ENCODE results near the gene TOX4. TPM values are rescaled to one million over a fixed set of nuclear protein-coding genes. Genes with fewer than 3 reads are reported as not detected.

TOX4 gene
- total RNA-seq, 2 donors from 2014 or later = 53.2 to 58.2 TPM

- intact Hi-C loops (cut with DNase I) = no loop called here
- TF ChIP-seq POLR2A (IDR thresholded peaks at IDR 0.05) = no peak
- TF ChIP-seq CTCF (IDR thresholded peaks at IDR 0.05) = no peak
- no peak for TF ChIP-seq POLR2AphosphoS5 (IDR thresholded peaks at IDR 0.05)
- H3K27ac ChIP-seq = peak overlapping the region; percentile 62 to 65
- no peak for DNase-seq (ENCODE audit: low spot score)
- no peaks in the 10 kb centered on the region for H3K27me3 ChIP-seq (replicated peaks; ENCODE audit: insufficient read depth)
- H3K9me3 ChIP-seq = no peaks in the 10 kb centered on the region
- 16% methylated on average over 12 of the region's 12 CpGs for WGBS
- peak overlapping the region; percentile 69 to 75 for H3K4me3 ChIP-seq
- no peaks in the 10 kb centered on the region for H3K36me3 ChIP-seq
- H3K4me1 ChIP-seq (replicated peaks) = no peaks in the 10 kb centered on the region
Measured at GRCh38 chr14:21525571-21525961, 48.6 kb downstream of the TOX4 start.

GRCh38 chr14:21525962-21526671, 49.1 kb downstream of the TOX4 start, which contains the start of gene SALL2:
Gene SALL2, minus strand, starts transcription at chr14:21526346. Its CDS starts 219 bp downstream, at chr14:21526127.
- TF ChIP-seq POLR2AphosphoS5 (IDR thresholded peaks at IDR 0.05) (no peak), POLR2A (IDR thresholded peaks at IDR 0.05) (no peak), CTCF (IDR thresholded peaks at IDR 0.05) (no peak)
- H3K9me3 ChIP-seq = no peaks in the 10 kb centered on the region
- intact Hi-C loops (cut with DNase I) = no loop called here
- H3K27me3 ChIP-seq (replicated peaks; ENCODE audit: insufficient read depth) = no peaks in the 10 kb centered on the region
- under 1% methylated on average over 43 of the region's 43 CpGs for WGBS
- H3K36me3 ChIP-seq = no peaks in the 10 kb centered on the region
- H3K4me3 ChIP-seq = peak within 1 kb of the TSS; percentile 69 to 75
- H3K27ac ChIP-seq = peak within 1 kb of the TSS; percentile 62 to 65
- H3K4me1 ChIP-seq (replicated peaks) = no peaks in the 10 kb centered on the region
- DNase-seq (ENCODE audit: low spot score) = peak; percentile 71

GRCh38 chr14:21526672-21527317, 49.8 kb downstream of the TOX4 start:
- no peaks in the 10 kb centered on the region for H3K9me3 ChIP-seq
- intact Hi-C loops (cut with DNase I) = no loop called here
- peak overlapping the region; percentile 69 to 75 for H3K4me3 ChIP-seq
- WGBS = 10% methylated on average over 13 of the region's 13 CpGs
- peak overlapping the region in 1 of 2 donors; percentile 65 for H3K27ac ChIP-seq
- DNase-seq (ENCODE audit: low spot score) = no peak
- no peaks in the 10 kb centered on the region for H3K36me3 ChIP-seq
- H3K27me3 ChIP-seq (replicated peaks; ENCODE audit: insufficient read depth) = no peaks in the 10 kb centered on the region
- no peaks in the 10 kb centered on the region for H3K4me1 ChIP-seq (replicated peaks)
- TF ChIP-seq POLR2AphosphoS5 (IDR thresholded peaks at IDR 0.05) (no peak), POLR2A (IDR thresholded peaks at IDR 0.05) (no peak)

- Histone ChIP-seq H3K9me3 (no peaks in the 10 kb centered on the region), H3K27me3 (replicated peaks; ENCODE audit: insufficient read depth) (no peaks in the 10 kb centered on the region), H3K36me3 (no peaks in the 10 kb centered on the region), H3K4me1 (replicated peaks) (no peaks in the 10 kb centered on the region), H3K4me3 (no peak overlapping the region), H3K27ac (no peak overlapping the region)
- DNase-seq (ENCODE audit: low spot score) = no peak
- WGBS = 57% methylated on average over 1 of the region's 1 CpG
- intact Hi-C loops (cut with DNase I) = no loop called here
- TF ChIP-seq POLR2A (IDR thresholded peaks at IDR 0.05) (no peak), POLR2AphosphoS5 (IDR thresholded peaks at IDR 0.05) (no peak), CTCF (IDR thresholded peaks at IDR 0.05) (no peak)
Measured at GRCh38 chr14:21527318-21527679, 50.3 kb downstream of the TOX4 start.

- Histone ChIP-seq H3K27me3 (replicated peaks; ENCODE audit: insufficient read depth) (no peaks in the 10 kb centered on the region), H3K4me3 (no peak overlapping the region), H3K9me3 (no peaks in the 10 kb centered on the region), H3K27ac (no peak overlapping the region), H3K36me3 (no peaks in the 10 kb centered on the region), H3K4me1 (replicated peaks) (no peaks in the 10 kb centered on the region)
- DNase-seq (ENCODE audit: low spot score) = no peak
- no peak for TF ChIP-seq CTCF (IDR thresholded peaks at IDR 0.05)
- TF ChIP-seq POLR2AphosphoS5 (IDR thresholded peaks at IDR 0.05) = no peak
- no peak for TF ChIP-seq POLR2A (IDR thresholded peaks at IDR 0.05)
- intact Hi-C loops (cut with DNase I) = no loop called here
- 64% methylated on average over 4 of the region's 4 CpGs for WGBS
Measured at GRCh38 chr14:21528381-21529348, 51.7 kb downstream of the TOX4 start.
